NCI-H2107 treated with DMSO at 0.1 percent for 48 hours (cell line): ENCODE data around the gene DNAJB9.
"Not testable (repeated sequence)": the region's sequence is repeated elsewhere in the genome, so short reads cannot be mapped to it uniquely, and the experiment has no call there.

ENCODE experiments used
- DNase-seq: peaks from one replicate; lab custom pipeline; 2025; ENCODE audit not compliant: unreplicated experiment; lab: John Stamatoyannopoulos, UW

Gene DNAJB9

GRCh38 chr7:108569381-108570145, at the start of gene DNAJB9, which contains the start of gene THAP5:
Gene DNAJB9 (plus strand): TSS chr7:108569874. CDS start chr7:108571727, 1,853 bp downstream.
Gene THAP5 (minus strand): TSS chr7:108569706. CDS start chr7:108569569, 137 bp downstream.
- peak; percentile 99 for DNase-seq

GRCh38 chr7:108522780-108523179, 46.9 kb upstream of the DNAJB9 start:
- no peak for DNase-seq

- peak; percentile 84 for DNase-seq
Measured at GRCh38 chr7:108525327-108525984, 44.2 kb upstream of the DNAJB9 start.

GRCh38 chr7:108525985-108526767, 43.5 kb upstream of the DNAJB9 start, which contains the start of gene PNPLA8:
Gene PNPLA8 (minus strand): TSS chr7:108526135. CDS start chr7:108515491, 10,644 bp downstream.
- peak; percentile 99 for DNase-seq

GRCh38 chr7:108526768-108527017, 43.0 kb upstream of the DNAJB9 start:
- no peak for DNase-seq

GRCh38 chr7:108528183-108528712, 41.4 kb upstream of the DNAJB9 start:
- DNase-seq: no peak

GRCh38 chr7:108529341-108529740, 40.3 kb upstream of the DNAJB9 start:
- peak; percentile 92 for DNase-seq

GRCh38 chr7:108533712-108534111, 36.0 kb upstream of the DNAJB9 start:
- no peak for DNase-seq

- DNase-seq: no peak
Measured at GRCh38 chr7:108535257-108535656, 34.4 kb upstream of the DNAJB9 start.

- no peak for DNase-seq
Measured at GRCh38 chr7:108535744-108536143, 33.9 kb upstream of the DNAJB9 start.

- DNase-seq: no peak
Measured at GRCh38 chr7:108537229-108537628, 32.4 kb upstream of the DNAJB9 start.

GRCh38 chr7:108538236-108538635, 31.4 kb upstream of the DNAJB9 start:
- DNase-seq: not testable (repeated sequence)

- not testable (repeated sequence) for DNase-seq
Measured at GRCh38 chr7:108538685-108539084, 31.0 kb upstream of the DNAJB9 start.

GRCh38 chr7:108541478-108541877, 28.2 kb upstream of the DNAJB9 start:
- DNase-seq: no peak

- not testable (repeated sequence) for DNase-seq
Measured at GRCh38 chr7:108548141-108548896, 21.4 kb upstream of the DNAJB9 start.

- not testable (repeated sequence) for DNase-seq
Measured at GRCh38 chr7:108556665-108557064, 13.0 kb upstream of the DNAJB9 start.

GRCh38 chr7:108557191-108557590, 12.5 kb upstream of the DNAJB9 start:
- DNase-seq: no peak

- DNase-seq: no peak
Measured at GRCh38 chr7:108557617-108558016, 12.1 kb upstream of the DNAJB9 start.

GRCh38 chr7:108559253-108559652, 10.4 kb upstream of the DNAJB9 start:
- DNase-seq: no peak

- DNase-seq: no peak
Measured at GRCh38 chr7:108561047-108561619, 8.5 kb upstream of the DNAJB9 start.
